ENCODE measurements around the gene TSSK1B. TPM values are rescaled to one million over a fixed set of nuclear protein-coding genes. Genes with fewer than 3 reads are reported as not detected.
"Not testable (repeated sequence)": the region's sequence is repeated elsewhere in the genome, so short reads cannot be mapped to it uniquely, and the experiment has no call there.

The TSSK1B gene
- total RNA-seq, 4 donors from 2014 or later, result 0.44 to 3.5 (median 0.76) TPM

GRCh38 chr5:113404269-113404668 is 30.5 kb downstream of the TSSK1B start:
- TF ChIP-seq CTCF (IDR thresholded peaks at IDR 0.05) (no peak), EP300 (IDR thresholded peaks at IDR 0.05) (no peak), POLR2A (IDR thresholded peaks at IDR 0.05) (no peak)
- no peaks in the 10 kb centered on the region for H3K4me1 ChIP-seq
- no peak overlapping the region for H3K27ac ChIP-seq
- no peaks in the 10 kb centered on the region for H3K9me3 ChIP-seq
- 30 to 31% methylated on average over 2 of the region's 2 CpGs for WGBS, 2 donors
- DNase-seq (ENCODE audit: low spot score in 2 of 2), result no peak
- no peaks in the 10 kb centered on the region for H3K36me3 ChIP-seq
- H3K4me3 ChIP-seq, result no peak overlapping the region
- no peaks in the 10 kb centered on the region for H3K27me3 ChIP-seq

GRCh38 chr5:113397986-113398385 is 36.8 kb downstream of the TSSK1B start:
- H3K36me3 ChIP-seq; H3K4me3 ChIP-seq; DNase-seq (ENCODE audit: low spot score in 2 of 2); H3K27ac ChIP-seq; H3K9me3 ChIP-seq; H3K27me3 ChIP-seq; H3K4me1 ChIP-seq: not testable (repeated sequence)
- 76 to 78% methylated on average over 4 of the region's 4 CpGs for WGBS, 2 donors

GRCh38 chr5:113397046-113397445 is 37.7 kb downstream of the TSSK1B start:
- H3K9me3 ChIP-seq, result no peaks in the 10 kb centered on the region
- DNase-seq (ENCODE audit: low spot score in 2 of 2), result no peak
- no peaks in the 10 kb centered on the region for H3K36me3 ChIP-seq
- 69 to 70% methylated on average over 3 of the region's 3 CpGs for WGBS, 2 donors
- no peaks in the 10 kb centered on the region for H3K27me3 ChIP-seq
- no peak overlapping the region for H3K4me3 ChIP-seq
- H3K27ac ChIP-seq, result no peak overlapping the region
- TF ChIP-seq EP300 (IDR thresholded peaks at IDR 0.05) (no peak), POLR2A (IDR thresholded peaks at IDR 0.05) (no peak), CTCF (IDR thresholded peaks at IDR 0.05) (no peak)
- H3K4me1 ChIP-seq, result no peaks in the 10 kb centered on the region

GRCh38 chr5:113394658-113395057 is 40.1 kb downstream of the TSSK1B start:
- no peak for TF ChIP-seq POLR2A (IDR thresholded peaks at IDR 0.05)
- no peak for TF ChIP-seq CTCF (IDR thresholded peaks at IDR 0.05)
- no peak for TF ChIP-seq EP300 (IDR thresholded peaks at IDR 0.05)
- Histone ChIP-seq H3K4me3 (no peak overlapping the region), H3K9me3 (no peaks in the 10 kb centered on the region), H3K27me3 (no peaks in the 10 kb centered on the region), H3K4me1 (no peaks in the 10 kb centered on the region), H3K36me3 (no peaks in the 10 kb centered on the region), H3K27ac (no peak overlapping the region)
- 95 to 99% methylated on average over 2 of the region's 2 CpGs for WGBS, 2 donors
- no peak for DNase-seq (ENCODE audit: low spot score in 2 of 2)

- no peak overlapping the region for H3K27ac ChIP-seq
- H3K4me3 ChIP-seq, result no peak overlapping the region
- 76 to 81% methylated on average over 1 of the region's 1 CpG for WGBS, 2 donors
- no peaks in the 10 kb centered on the region for H3K9me3 ChIP-seq
- no peaks in the 10 kb centered on the region for H3K36me3 ChIP-seq
- H3K4me1 ChIP-seq, result no peaks in the 10 kb centered on the region
- no peak for DNase-seq (ENCODE audit: low spot score in 2 of 2)
- H3K27me3 ChIP-seq, result no peaks in the 10 kb centered on the region
- TF ChIP-seq CTCF (IDR thresholded peaks at IDR 0.05) (no peak), POLR2A (IDR thresholded peaks at IDR 0.05) (no peak), EP300 (IDR thresholded peaks at IDR 0.05) (no peak)
Observed at GRCh38 chr5:113390224-113390623, 44.6 kb downstream of the TSSK1B start.

- TF ChIP-seq EP300 (IDR thresholded peaks at IDR 0.05), result no peak
- TF ChIP-seq CTCF (IDR thresholded peaks at IDR 0.05), result no peak
- TF ChIP-seq POLR2A (IDR thresholded peaks at IDR 0.05), result no peak
- H3K27ac ChIP-seq, result no peak overlapping the region
- H3K27me3 ChIP-seq, result no peaks in the 10 kb centered on the region
- H3K9me3 ChIP-seq, result no peaks in the 10 kb centered on the region
- H3K4me1 ChIP-seq, result no peaks in the 10 kb centered on the region
- H3K36me3 ChIP-seq, result no peaks in the 10 kb centered on the region
- 94 to 96% methylated on average over 4 of the region's 4 CpGs for WGBS, 2 donors
- H3K4me3 ChIP-seq, result no peak overlapping the region
- no peak for DNase-seq (ENCODE audit: low spot score in 2 of 2)
Observed at GRCh38 chr5:113389116-113389515, 45.7 kb downstream of the TSSK1B start.
